ENCODE data around the gene KCNJ1. TPM values are rescaled to one million over a fixed set of nuclear protein-coding genes. Genes with fewer than 3 reads are reported as not detected.

KCNJ1 gene
- total RNA-seq, 4 donors from 2014 or later: 0.10 to 0.88 (median 0.42) TPM; not detected in 1

- 37 to 40% methylated on average over 10 of the region's 10 CpGs for WGBS, 2 donors
- H3K4me3 ChIP-seq (ENCODE audit: low read depth, poor library complexity, severe bottlenecking): no peak overlapping the region
- TF ChIP-seq POLR2A (IDR thresholded peaks at IDR 0.05) (no peak), CTCF (IDR thresholded peaks at IDR 0.05) (no peak)
- DNase-seq (ENCODE audit: low spot score in 2 of 2): no peak
- intact Hi-C loops (cut with DNase I; ENCODE audit: low total_unique reads): no loop called here
Observed at GRCh38 chr11:128848815-128849455, 18.2 kb downstream of the KCNJ1 start.

- 77 to 79% methylated on average over 4 of the region's 4 CpGs for WGBS, 2 donors
- intact Hi-C loops (cut with DNase I; ENCODE audit: low total_unique reads): no loop called here
- no peak overlapping the region for H3K4me3 ChIP-seq (ENCODE audit: low read depth, poor library complexity, severe bottlenecking)
- TF ChIP-seq CTCF (IDR thresholded peaks at IDR 0.05): no peak
- peak in 1 of 2 donors; percentile 59 for DNase-seq (ENCODE audit: low spot score in 2 of 2)
Observed at GRCh38 chr11:128846985-128847384, 20.1 kb downstream of the KCNJ1 start.

- TF ChIP-seq POLR2A (IDR thresholded peaks at IDR 0.05) (no peak), CTCF (IDR thresholded peaks at IDR 0.05) (no peak)
- DNase-seq (ENCODE audit: low spot score in 2 of 2): peak in 1 of 2 donors; percentile 3
- intact Hi-C loops (cut with DNase I; ENCODE audit: low total_unique reads): no loop called here
- no peak overlapping the region for H3K4me3 ChIP-seq (ENCODE audit: low read depth, poor library complexity, severe bottlenecking)
- 78 to 83% methylated on average over 2 of the region's 2 CpGs for WGBS, 2 donors
Observed at GRCh38 chr11:128845334-128845780, 21.7 kb downstream of the KCNJ1 start.

- no peak for DNase-seq (ENCODE audit: low spot score in 2 of 2)
- no peak overlapping the region for H3K4me3 ChIP-seq (ENCODE audit: low read depth, poor library complexity, severe bottlenecking)
- WGBS, 2 donors: 55 to 59% methylated on average over 2 of the region's 2 CpGs
- intact Hi-C loops (cut with DNase I; ENCODE audit: low total_unique reads): no loop called here
- no peak for TF ChIP-seq CTCF (IDR thresholded peaks at IDR 0.05)
- no peak for TF ChIP-seq POLR2A (IDR thresholded peaks at IDR 0.05)
Observed at GRCh38 chr11:128843198-128843785, 23.8 kb downstream of the KCNJ1 start.

GRCh38 chr11:128841461-128842072 lies 25.5 kb downstream of the KCNJ1 start:
- intact Hi-C loops (cut with DNase I; ENCODE audit: low total_unique reads): no loop called here
- WGBS, 2 donors: 87 to 92% methylated on average over 7 of the region's 7 CpGs
- no peak overlapping the region for H3K4me3 ChIP-seq (ENCODE audit: low read depth, poor library complexity, severe bottlenecking)
- TF ChIP-seq CTCF (IDR thresholded peaks at IDR 0.05) (no peak), POLR2A (IDR thresholded peaks at IDR 0.05) (no peak)
- no peak for DNase-seq (ENCODE audit: low spot score in 2 of 2)

Data from lower leg skin (tissue), 4 donors.